WTC11 (cell line): ENCODE measurements around the gene NBEAL1. TPM values are rescaled to one million over a fixed set of nuclear protein-coding genes. Genes with fewer than 3 reads are reported as not detected.

Source experiments
- ATAC-seq: fragments of 200-7000 bp; cut with Tn5 transposase; 2 replicates; pipeline ENCODE4 v1.10.0; 2021; ENCODE audit warnings: mild to moderate bottlenecking, moderate library complexity
- CTCF ChIA-PET: fragments of 300-600 bp; sonication (Branson Sonifier 250); formaldehyde crosslinking; loops from one replicate; lab custom pipeline; 2021; ENCODE audit warnings: antibody characterized with exemption; lab: Charles Lee
- POLR2A ChIA-PET: fragments of 350-600 bp; sonication (Branson Sonifier 250); formaldehyde crosslinking; loops from one replicate; lab custom pipeline; 2021; ENCODE audit warnings: antibody characterized with exemption; lab: Charles Lee
- DNase-seq: peaks from one replicate; pipeline ENCODE4 v3.0.0; 2021; ENCODE audit warnings: low spot score
- H3K27ac Mint-ChIP-seq: 2 replicates; pipeline ENCODE4 v1.8.0; 2021; ENCODE audit warnings: mixed read lengths
- H3K27me3 Mint-ChIP-seq: 2 replicates; pipeline ENCODE4 v1.8.0; 2021; ENCODE audit warnings: low read depth, mild to moderate bottlenecking, moderate library complexity, mixed read lengths
- H3K36me3 Mint-ChIP-seq: 2 replicates; pipeline ENCODE4 v1.8.0; 2021; ENCODE audit warnings: mixed read lengths
- H3K4me1 Mint-ChIP-seq: 2 replicates; pipeline ENCODE4 v1.8.0; 2022; ENCODE audit warnings: mixed read lengths
- H3K4me3 Mint-ChIP-seq: 2 replicates; pipeline ENCODE4 v1.8.0; 2021; ENCODE audit warnings: mild to moderate bottlenecking, moderate library complexity, mixed read lengths
- H3K9me3 Mint-ChIP-seq: 2 replicates; pipeline ENCODE4 v1.8.0; 2021; ENCODE audit warnings: mixed read lengths
- AR ChIP-seq: fragments of 250-450 bp; sonication (Bioruptor Pico); IDR thresholded peaks from 2 replicates; pipeline ENCODE4 v1.9.0; 2021; ENCODE audit warnings: mild to moderate bottlenecking
- CBFB ChIP-seq: sonication (generic); formaldehyde crosslinking; IDR thresholded peaks from 2 replicates; pipeline ENCODE4 v1.8.1; 2022; ENCODE audit warnings: mild to moderate bottlenecking, low read depth, missing genetic modification reagents
- CREB1 ChIP-seq: sonication (generic); formaldehyde crosslinking; IDR thresholded peaks from 2 replicates; pipeline ENCODE4 v1.8.0; 2023; ENCODE audit warnings: mild to moderate bottlenecking, missing genetic modification reagents
- CTCF ChIP-seq: fragments of 200-600 bp; IDR thresholded peaks from 2 replicates; pipeline ENCODE4 v1.8.0; 2022; ENCODE audit warnings: antibody characterized with exemption
- ETV6 ChIP-seq: sonication (generic); formaldehyde crosslinking; IDR thresholded peaks from 2 replicates; pipeline ENCODE4 v1.8.1; 2022; ENCODE audit warnings: mild to moderate bottlenecking, missing genetic modification reagents
- FOXP1 ChIP-seq: sonication (generic); formaldehyde crosslinking; IDR thresholded peaks from 2 replicates; pipeline ENCODE4 v1.8.0; 2022; ENCODE audit warnings: missing genetic modification reagents, mild to moderate bottlenecking, moderate library complexity, borderline replicate concordance
- GABPB1 ChIP-seq: sonication (generic); formaldehyde crosslinking; IDR thresholded peaks from 2 replicates; pipeline ENCODE4 v1.8.1; 2023; ENCODE audit warnings: mild to moderate bottlenecking, missing genetic modification reagents
- IRF2 ChIP-seq: sonication (generic); formaldehyde crosslinking; IDR thresholded peaks from 2 replicates; pipeline ENCODE4 v1.8.0; 2022; ENCODE audit warnings: low read depth, missing genetic modification reagents, borderline replicate concordance
- JAZF1 ChIP-seq: fragments of 250-450 bp; sonication (Bioruptor Pico); IDR thresholded peaks from 2 replicates; pipeline ENCODE4 v1.9.0; 2021; ENCODE audit warnings: moderate library complexity, mild to moderate bottlenecking, inconsistent platforms
- KAT7 ChIP-seq: sonication (generic); formaldehyde crosslinking; IDR thresholded peaks from 2 replicates; pipeline ENCODE4 v1.8.1; 2023; ENCODE audit warnings: missing genetic modification reagents, mild to moderate bottlenecking, borderline replicate concordance
- PREB ChIP-seq: sonication (generic); formaldehyde crosslinking; IDR thresholded peaks from 2 replicates; pipeline ENCODE4 v1.8.1; 2022; ENCODE audit warnings: mild to moderate bottlenecking, missing genetic modification reagents, moderate library complexity, borderline replicate concordance
- RORB ChIP-seq: fragments of 250-450 bp; sonication (Bioruptor Pico); IDR thresholded peaks from 2 replicates; pipeline ENCODE4 v1.9.0; 2021; ENCODE audit warnings: mild to moderate bottlenecking
- SMAD3 ChIP-seq: sonication (generic); formaldehyde crosslinking; IDR thresholded peaks from 2 replicates; pipeline ENCODE4 v1.8.0; 2022; ENCODE audit warnings: missing genetic modification reagents, mild to moderate bottlenecking, borderline replicate concordance
- STAT6 ChIP-seq: sonication (generic); formaldehyde crosslinking; conservative IDR thresholded peaks from 2 replicates; pipeline ENCODE4 v1.8.1; 2023; ENCODE audit warnings: mild to moderate bottlenecking, low read depth, missing genetic modification reagents, moderate library complexity
- TEAD4 ChIP-seq: sonication (generic); formaldehyde crosslinking; IDR thresholded peaks from 2 replicates; pipeline ENCODE4 v1.8.0; 2022; ENCODE audit warnings: mild to moderate bottlenecking, missing genetic modification reagents
- ZBTB21 ChIP-seq: sonication (generic); formaldehyde crosslinking; IDR thresholded peaks from 2 replicates; pipeline ENCODE4 v1.8.1; 2023; ENCODE audit warnings: mild to moderate bottlenecking, missing genetic modification reagents, borderline replicate concordance
- ZNF232 ChIP-seq: sonication (generic); formaldehyde crosslinking; IDR thresholded peaks from 2 replicates; pipeline ENCODE4 v1.8.0; 2022; ENCODE audit warnings: mild to moderate bottlenecking, missing genetic modification reagents
- ZNF263 ChIP-seq: sonication (generic); formaldehyde crosslinking; IDR thresholded peaks from 2 replicates; pipeline ENCODE4 v1.8.1; 2022; ENCODE audit warnings: low read depth, mild to moderate bottlenecking, moderate library complexity, missing genetic modification reagents
- ZNF423 ChIP-seq: fragments of 250-450 bp; sonication (Bioruptor Pico); IDR thresholded peaks from 2 replicates; pipeline ENCODE4 v2.1.2; 2022; ENCODE audit warnings: mild to moderate bottlenecking, moderate library complexity
- ZNF512 ChIP-seq: sonication (generic); formaldehyde crosslinking; IDR thresholded peaks from 2 replicates; pipeline ENCODE4 v1.8.1; 2022; ENCODE audit warnings: missing genetic modification reagents, borderline replicate concordance
- total RNA-seq: library from RNA; stranded (reverse); gene quantifications from 3 replicates; pipeline ENCODE4 v1.2.3, GENCODE V29; 2021

The NBEAL1 gene
- total RNA-seq, 1 experiment from 2014 or later, result 10.5 TPM

- Mint-ChIP-seq H3K4me3 (no peak overlapping the region), H3K36me3 (peaks cover 19% of the 10 kb centered on the region), H3K4me1 (peaks cover 9% of the 10 kb centered on the region), H3K9me3 (no peaks in the 10 kb centered on the region), H3K27ac (no peak overlapping the region), H3K27me3 (no peaks in the 10 kb centered on the region)
- ATAC-seq (no peak), DNase-seq (no peak)
- CTCF ChIA-PET, result interaction anchor here (1.1 kb wide), 1 partner anchor 324 kb away, joined by 3 read pairs; no protein-coding TSS in a partner anchor
- no peak for TF ChIP-seq ZNF232 (CRISPR knock-in tag)
- no peak for TF ChIP-seq CBFB (CRISPR knock-in tag)
- TF ChIP-seq STAT6 (CRISPR knock-in tag), result no peak
- TF ChIP-seq ZNF423 (CRISPR knock-in tag), result no peak
- TF ChIP-seq GABPB1 (CRISPR knock-in tag), result no peak
- no peak for TF ChIP-seq SMAD3 (CRISPR knock-in tag)
- POLR2A ChIA-PET, result no interaction called here
These were observed 227.8 kb downstream of the NBEAL1 start for GRCh38 chr2:203242518-203242917.

- POLR2A ChIA-PET, result interaction anchor here (0.6 kb wide), 1 partner anchor 529 kb away, joined by 3 read pairs; no protein-coding TSS in a partner anchor
- CTCF ChIA-PET, result interaction anchor here (1.0 kb wide), 1 partner anchor 22 kb away, joined by 3 read pairs; no protein-coding TSS in a partner anchor
- no peaks in the 10 kb centered on the region for H3K9me3 Mint-ChIP-seq
- TF ChIP-seq PREB (CRISPR knock-in tag) (no peak), KAT7 (CRISPR knock-in tag) (no peak), ETV6 (CRISPR knock-in tag) (no peak), FOXP1 (no peak), ZNF263 (CRISPR knock-in tag) (no peak), AR (CRISPR knock-in tag) (no peak), JAZF1 (CRISPR knock-in tag) (no peak), TEAD4 (CRISPR knock-in tag) (no peak), CREB1 (CRISPR knock-in tag) (no peak), ZNF232 (CRISPR knock-in tag) (no peak), CTCF (no peak), ZBTB21 (CRISPR knock-in tag) (no peak), IRF2 (no peak), RORB (CRISPR knock-in tag) (no peak), ZNF512 (CRISPR knock-in tag) (no peak)
- TF ChIP-seq, all 79 proteins: peak for 0
- H3K4me3 Mint-ChIP-seq, result no peak overlapping the region
- no peak for ATAC-seq
- H3K36me3 Mint-ChIP-seq, result peaks cover 23% of the 10 kb centered on the region
- H3K4me1 Mint-ChIP-seq, result no peaks in the 10 kb centered on the region
- no peak overlapping the region for H3K27ac Mint-ChIP-seq
- no peak for DNase-seq
- no peaks in the 10 kb centered on the region for H3K27me3 Mint-ChIP-seq
These were observed 232.0 kb downstream of the NBEAL1 start for GRCh38 chr2:203246646-203247045.
